Left kidney (tissue), 2 donors: ENCODE results near the gene RBM19. TPM values are rescaled to one million over a fixed set of nuclear protein-coding genes. Genes with fewer than 3 reads are reported as not detected.

ENCODE experiments used
- DNase-seq: peaks from one replicate; pipeline ENCODE4 v3.0.0-alpha.2; 2013
- polyA plus RNA-seq: library from polyadenylated mRNA; unstranded; fragments of 120-200 nt; gene quantifications from one replicate; pipeline ENCODE4 v1.2.1, GENCODE V29; 2013; ENCODE audit not compliant: insufficient read length

RBM19 gene
- polyA plus RNA-seq, 1 donor, result 41.9 TPM

DNA sequence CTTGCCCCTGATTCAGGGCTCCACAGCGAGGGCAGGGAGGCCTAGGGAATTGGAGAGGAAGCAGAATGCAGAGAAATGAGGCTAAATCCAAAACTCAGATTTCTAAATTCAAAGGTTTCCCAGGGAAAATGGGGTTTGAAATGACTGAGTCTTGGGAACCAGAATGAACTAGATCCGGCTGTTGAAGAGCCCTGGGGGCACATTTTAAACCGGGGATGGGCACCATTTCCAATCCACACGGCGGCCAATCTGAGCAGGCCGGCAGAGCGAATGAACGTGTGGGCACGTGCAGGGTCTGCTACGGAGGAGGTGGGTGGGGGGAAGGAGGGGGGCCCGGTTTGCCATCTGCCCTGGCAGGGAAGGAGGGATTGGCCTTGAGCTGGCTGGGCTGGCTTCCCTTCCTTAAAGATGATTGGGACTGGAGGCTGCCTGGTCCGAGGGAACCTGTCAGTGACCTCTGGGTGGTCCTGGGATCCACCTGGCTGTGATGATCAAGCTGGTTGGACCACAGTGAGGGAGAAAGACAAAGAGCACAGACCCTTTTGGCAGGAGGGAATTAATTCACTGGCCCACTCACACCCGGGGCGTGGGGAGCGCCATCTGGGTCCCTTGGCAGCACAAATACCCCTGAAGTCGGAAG, 161.0 kb downstream of the RBM19 start:
- no peak for DNase-seq

DNA sequence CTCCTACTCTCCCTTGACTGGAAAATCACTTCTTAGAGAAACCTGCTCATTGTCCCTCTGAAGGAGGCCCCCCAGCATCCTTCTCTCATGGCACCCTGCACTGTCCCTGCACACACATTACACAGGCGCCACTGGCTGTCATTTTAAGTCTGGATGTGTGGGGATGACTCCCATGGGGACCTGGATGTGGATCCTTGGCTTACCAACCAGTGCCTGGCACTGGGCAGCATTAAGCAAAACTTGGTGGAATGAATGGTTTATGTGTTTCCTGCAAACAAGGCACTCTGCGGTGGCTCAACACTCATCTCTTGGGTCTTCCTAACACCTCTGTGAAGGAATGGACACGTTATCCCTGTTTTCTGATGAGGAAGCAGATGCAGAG, 162.4 kb downstream of the RBM19 start:
- DNase-seq, result no peak

- no peak for DNase-seq
Measured at GRCh38 chr12:113802966-113803758, 163.0 kb downstream of the RBM19 start.

DNA sequence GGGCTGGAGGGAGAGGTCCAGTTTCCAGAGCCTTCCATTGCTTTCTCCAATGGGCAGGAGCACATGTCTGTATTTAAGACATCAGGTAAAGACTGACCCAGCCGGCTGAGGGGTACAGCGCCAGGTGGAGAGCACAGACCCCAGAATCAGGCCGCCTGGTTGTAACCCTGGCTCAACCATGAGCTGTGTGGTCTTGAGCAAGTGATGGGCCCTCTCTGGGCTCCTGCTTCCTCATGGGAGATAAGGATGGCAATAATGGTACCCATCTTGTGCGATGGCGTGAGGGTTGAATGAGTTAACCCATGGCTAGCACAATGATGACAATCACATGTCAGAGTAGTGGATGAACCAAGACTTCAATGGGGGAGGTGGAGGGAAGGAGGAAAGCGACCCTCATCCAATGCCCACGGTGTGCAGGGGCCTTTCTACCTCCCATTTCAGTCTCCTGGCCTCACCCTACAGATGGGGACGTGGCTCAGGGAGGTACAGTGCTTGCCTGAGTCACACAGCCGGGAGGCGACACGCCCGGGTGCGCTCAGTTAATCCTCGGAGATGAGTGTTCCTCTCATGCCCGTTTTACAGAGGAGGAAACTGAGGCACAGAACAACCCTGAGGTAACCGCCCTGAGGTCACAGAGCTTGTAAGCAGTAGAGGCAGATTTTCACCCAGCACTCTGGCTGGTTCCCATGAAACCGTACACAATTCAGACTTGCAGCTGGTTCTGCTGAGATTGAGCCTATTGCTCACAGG, 163.9 kb downstream of the RBM19 start:
- DNase-seq, result no peak

DNA sequence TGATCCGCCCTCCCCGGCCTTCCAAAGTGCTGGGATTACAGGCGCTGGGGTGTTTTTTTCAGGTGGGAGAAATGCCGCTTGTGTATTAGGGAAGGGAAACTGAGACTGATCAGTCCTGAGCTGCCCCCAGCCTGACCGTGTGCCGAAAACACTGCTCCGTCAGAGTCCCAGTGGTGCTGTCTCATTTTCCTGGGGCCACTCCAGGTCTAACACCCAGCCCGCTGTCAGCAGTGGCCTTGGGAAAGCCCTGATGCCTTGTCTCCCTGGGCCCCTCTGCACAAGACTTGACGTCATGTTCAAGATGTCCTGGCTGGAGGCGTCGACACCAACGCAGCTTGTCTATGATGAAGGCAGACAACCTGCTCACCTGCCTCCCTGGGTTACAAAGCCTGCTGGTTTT, 165.9 kb downstream of the RBM19 start:
- DNase-seq, result no peak

GRCh38 chr12:113798552-113798951, 167.6 kb downstream of the RBM19 start:
- DNase-seq, result no peak

- no peak for DNase-seq
Measured at GRCh38 chr12:113797535-113797868, 168.6 kb downstream of the RBM19 start.

- no peak for DNase-seq
Measured at GRCh38 chr12:113796852-113797534, 169.1 kb downstream of the RBM19 start.

DNA sequence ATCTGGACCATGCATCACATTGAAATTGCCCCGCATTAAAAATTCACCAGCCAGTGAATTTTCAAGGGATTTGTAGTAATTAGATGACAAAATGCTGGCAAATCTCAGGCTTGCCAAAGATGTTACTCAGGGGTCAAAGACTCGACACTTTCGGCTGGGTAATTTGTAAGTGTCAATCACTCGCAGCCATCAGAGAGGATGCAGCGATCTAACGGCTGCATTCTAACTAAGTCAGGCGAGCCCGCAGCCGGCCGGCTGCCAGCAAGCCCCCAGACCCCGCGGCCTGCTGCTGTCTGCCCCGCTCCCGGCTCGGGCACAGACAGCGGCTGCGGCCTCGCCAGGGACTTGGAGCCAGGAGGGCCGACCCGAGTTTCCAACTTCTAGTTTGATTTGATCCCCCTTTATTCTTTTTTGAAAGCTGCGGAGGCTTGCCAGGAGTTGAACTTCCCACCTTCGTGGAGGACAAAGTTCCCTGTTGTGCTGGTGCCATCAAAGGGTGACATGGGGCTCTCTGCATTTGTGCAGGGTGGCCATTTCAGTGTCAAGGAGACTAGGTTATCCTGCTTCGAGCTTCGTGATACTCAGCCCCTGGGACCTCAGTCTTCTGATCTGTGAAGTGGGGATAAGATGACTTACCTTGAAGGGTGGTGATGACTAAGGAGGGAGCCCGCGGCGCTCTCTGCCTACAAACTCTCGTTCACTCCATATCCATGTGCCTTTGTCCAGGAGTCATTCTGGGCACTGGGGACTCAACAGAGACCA, 169.9 kb downstream of the RBM19 start:
- no peak for DNase-seq

GRCh38 chr12:113795445-113795844, 170.7 kb downstream of the RBM19 start:
- no peak for DNase-seq

GRCh38 chr12:113794774-113795173, 171.4 kb downstream of the RBM19 start:
- no peak for DNase-seq

DNA sequence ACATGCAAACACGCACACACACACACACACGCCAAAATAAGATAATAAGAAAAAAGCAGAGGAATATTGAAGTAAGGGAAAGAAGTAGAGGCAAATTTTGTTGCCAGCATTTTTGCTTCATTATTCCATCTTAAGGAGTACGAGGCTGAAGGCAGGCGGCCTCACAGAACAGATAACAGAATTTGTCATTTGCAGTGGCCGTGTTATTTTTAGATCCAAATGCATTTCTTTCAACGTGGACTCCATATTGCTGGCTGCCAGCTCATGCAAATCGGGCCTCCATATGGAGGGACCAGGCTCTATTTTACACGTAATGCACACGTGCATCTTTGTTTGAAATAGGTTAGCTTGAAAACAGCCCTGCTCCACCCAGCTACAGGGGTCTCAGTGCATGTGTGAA, 172.9 kb downstream of the RBM19 start:
- no peak for DNase-seq

DNA sequence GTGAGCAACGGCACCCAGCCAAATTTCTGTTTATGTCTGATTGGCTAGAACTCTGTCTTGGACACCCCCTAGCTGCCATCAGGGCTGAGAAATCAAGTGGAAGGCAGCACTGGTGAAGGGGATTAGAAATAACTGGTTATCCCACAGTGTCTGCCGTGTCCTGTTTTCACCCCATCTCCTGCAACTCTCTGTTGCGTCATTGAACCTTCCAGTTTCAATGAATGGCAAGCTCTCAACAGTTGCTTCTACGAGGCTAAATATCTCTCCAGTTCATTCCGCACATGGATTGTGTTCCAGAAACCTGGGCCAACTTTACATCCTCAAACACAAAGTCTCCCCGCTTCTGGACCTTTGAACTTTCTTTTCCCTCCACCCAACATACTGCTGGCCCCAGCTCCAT, 173.7 kb downstream of the RBM19 start:
- no peak for DNase-seq

DNA sequence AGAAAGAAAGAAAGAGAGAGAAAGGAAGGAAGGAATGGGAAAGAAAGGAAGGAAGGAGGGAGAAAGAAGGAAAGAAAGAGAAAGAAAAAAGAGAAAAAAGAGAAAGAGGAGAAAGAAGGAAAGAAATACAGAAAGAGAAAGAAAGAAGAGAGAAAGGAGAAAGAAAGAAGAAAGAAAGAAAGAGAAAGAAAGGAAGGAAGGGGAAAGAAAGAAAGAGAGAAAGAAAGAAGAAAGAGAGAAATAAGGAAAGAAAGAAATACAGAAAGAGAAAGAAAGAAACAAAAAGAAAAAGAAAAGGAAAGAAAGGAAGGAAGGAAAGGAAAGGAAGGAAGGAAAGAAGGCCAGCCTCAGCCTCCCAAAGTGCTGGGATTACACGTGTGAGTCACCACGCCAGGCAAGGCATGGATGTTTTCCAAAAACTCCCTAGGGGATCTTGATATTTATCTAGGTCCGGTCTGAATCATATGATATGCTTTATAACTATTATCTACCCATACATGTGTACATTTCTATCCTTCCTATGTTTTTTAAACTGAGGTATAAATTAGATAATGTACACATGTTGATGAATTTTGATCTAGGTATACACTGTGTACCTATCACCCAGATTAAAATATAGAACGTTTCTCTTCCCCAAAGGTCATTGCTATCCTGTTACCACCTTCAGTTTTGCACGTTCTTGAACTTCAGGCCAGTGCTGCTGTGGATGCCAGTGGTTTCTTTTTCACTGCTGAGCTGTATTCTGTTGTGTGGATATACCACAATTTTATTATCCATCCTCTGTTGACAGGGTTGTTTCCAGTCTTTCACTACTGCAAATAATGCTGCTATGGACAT, 177.9 kb downstream of the RBM19 start:
- no peak for DNase-seq

DNA sequence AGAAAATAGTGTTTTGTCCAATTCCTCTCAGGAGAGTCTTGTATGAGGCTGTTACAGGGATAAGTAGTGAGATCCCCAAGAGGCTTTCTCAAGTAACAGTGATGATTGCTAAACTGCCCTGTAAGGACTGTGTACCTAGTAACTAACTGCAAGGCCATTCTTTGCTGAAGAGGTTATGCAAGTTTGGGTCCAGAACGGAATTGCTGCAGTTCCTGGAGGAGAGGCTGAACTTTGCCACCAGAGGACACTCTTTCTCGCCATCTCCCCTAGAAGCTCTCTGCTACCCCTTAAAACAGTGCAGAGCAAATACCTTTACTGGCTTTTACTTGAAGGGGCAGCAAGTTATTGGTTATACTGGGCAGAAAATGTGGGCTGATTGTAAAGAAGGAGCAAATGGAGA, 180.0 kb downstream of the RBM19 start:
- DNase-seq, result no peak

DNA sequence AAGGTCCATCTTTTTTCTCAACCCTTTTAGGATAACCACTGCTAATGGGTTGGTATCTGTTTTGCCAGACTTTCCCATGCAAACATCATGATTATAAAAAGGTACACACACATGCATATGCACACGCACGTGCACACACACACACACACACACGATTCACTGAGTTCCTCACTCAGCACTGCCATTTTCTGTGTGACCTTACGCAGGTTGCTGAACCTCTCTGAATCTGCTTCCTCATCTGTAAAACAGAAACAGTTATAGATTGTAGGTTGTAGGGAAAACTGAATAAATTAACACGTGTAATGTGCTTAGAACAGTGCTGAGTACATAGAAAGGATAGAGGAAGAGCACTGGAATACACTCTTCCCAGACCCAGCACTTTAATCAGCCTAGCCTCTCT, 182.3 kb downstream of the RBM19 start:
- no peak for DNase-seq

GRCh38 chr12:113782873-113783272, 183.3 kb downstream of the RBM19 start:
- DNase-seq, result no peak

DNA sequence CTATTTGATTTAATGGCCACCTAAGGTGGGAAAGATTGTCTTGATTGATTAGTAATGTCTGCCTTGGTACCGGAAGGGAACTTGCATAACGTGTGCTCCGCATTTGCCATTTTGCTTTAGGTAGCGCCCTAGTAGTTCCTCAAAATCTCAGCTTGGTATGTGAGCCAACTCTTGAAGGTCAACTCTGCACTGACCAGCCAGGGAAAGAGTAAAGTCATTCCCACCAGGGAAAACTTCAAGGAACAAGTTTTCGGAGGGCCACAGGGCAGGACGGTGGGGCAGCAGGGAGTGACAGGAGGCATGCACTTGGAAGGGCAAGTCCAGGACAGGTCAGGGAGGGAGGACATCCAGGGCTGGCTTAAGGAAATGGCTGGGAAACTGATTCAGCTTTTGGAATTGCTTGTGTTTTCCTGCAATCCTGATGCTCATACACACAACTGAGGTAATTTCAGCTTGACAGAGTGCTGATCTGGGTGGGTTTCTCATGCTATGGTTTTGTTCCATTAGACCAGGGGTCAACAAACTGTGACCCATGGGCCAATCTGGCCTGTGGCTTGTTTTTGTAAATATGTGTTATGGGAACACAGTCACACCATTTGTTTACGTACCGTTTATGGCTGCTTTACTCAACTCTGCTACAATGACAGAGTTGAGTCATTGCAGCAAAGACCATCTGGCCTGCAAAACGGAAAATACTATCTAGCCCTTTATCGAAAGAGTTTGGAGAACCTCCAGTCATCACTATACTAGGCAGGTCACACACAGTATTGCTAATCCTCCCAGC, 184.5 kb downstream of the RBM19 start:
- no peak for DNase-seq

DNA sequence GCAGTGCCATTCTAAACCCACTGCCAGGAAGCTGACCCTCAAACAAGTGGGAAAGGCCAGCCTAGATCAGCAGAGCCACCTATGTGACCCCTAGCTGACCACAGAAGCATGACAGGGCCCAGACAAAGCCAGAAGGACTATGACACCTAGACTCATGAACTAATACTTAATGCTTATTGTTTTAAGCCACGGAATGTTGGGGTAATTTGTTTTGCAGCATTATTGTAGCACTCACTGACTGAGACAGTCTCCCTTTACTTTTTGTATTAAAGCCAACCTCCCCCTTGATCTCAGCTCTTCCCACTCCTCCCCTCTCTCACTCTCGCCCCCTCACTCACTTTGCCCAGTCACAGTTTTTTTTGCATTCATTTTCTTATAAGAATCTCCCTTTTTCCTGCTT, 186.4 kb downstream of the RBM19 start:
- no peak for DNase-seq

GRCh38 chr12:113778432-113779132, 187.5 kb downstream of the RBM19 start:
- no peak for DNase-seq
